Nephron (organoid): ENCODE measurements around the gene ASS1.

Source experiments
- H3K27ac Mint-ChIP-seq, 3 experiments: 2 replicates each; pipeline ENCODE4 v1.8.0; 2020; ENCODE audit warnings: mixed read lengths in 3 of 3, mild to moderate bottlenecking in 2 of 3, moderate library complexity in 1 of 3
- H3K27me3 Mint-ChIP-seq: 2 replicates; pipeline ENCODE4 v1.8.0; 2021; ENCODE audit warnings: low read depth, mild to moderate bottlenecking, moderate library complexity, mixed read lengths
- H3K36me3 Mint-ChIP-seq: 2 replicates; pipeline ENCODE4 v1.8.0; 2020; ENCODE audit warnings: low read depth, mixed read lengths
- H3K4me1 Mint-ChIP-seq: 2 replicates; pipeline ENCODE4 v1.8.0; 2020; ENCODE audit warnings: mixed read lengths
- H3K4me3 Mint-ChIP-seq, 3 experiments: 2 replicates each; pipeline ENCODE4 v1.8.0; 2020; ENCODE audit warnings: mild to moderate bottlenecking in 3 of 3, mixed read lengths in 3 of 3, moderate library complexity in 2 of 3
- H3K9me3 Mint-ChIP-seq: 2 replicates; pipeline ENCODE4 v1.8.0; 2020; ENCODE audit warnings: mixed read lengths
- CTCF ChIP-seq, 3 experiments: fragments of 200-600 bp; sonication (generic); IDR thresholded peaks; one replicate each; pipeline ENCODE4 v1.5.0; 2021; ENCODE audit warnings: antibody characterized with exemption in 3 of 3; ENCODE audit not compliant: unreplicated experiment in 3 of 3

The ASS1 gene

DNA sequence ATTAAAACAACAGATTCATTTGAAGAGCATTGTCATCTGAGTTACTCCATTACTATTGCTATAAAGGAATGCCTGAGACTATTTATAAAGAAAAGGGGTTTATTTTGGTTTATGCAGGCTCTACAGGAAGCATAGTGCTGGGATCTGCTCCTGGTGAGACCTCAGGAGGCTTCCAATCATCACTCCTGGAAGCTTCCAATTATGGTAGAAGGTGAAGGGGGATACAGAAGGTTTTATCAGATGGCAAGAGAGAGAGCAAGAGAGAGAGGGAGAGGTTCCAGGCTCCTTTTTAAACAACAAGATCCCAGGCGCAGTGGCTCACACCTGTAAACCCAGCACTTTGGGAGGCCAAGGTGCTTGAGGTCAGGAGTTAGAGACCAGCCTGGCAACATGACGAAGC, 63.5 kb downstream of the ASS1 start:
- no peak overlapping the region for H3K4me3 Mint-ChIP-seq
- H3K27ac Mint-ChIP-seq: no peak overlapping the region
- H3K4me1 Mint-ChIP-seq: peaks cover 4% of the 10 kb centered on the region
- TF ChIP-seq CTCF (IDR thresholded peaks at IDR 0.05; ENCODE audit: unreplicated experiment in 3 of 3): no peak
- H3K9me3 Mint-ChIP-seq: peaks cover 7% of the 10 kb centered on the region
- peaks cover 9% of the 10 kb centered on the region for H3K27me3 Mint-ChIP-seq
- no peaks in the 10 kb centered on the region for H3K36me3 Mint-ChIP-seq

- Mint-ChIP-seq H3K27ac (no peak overlapping the region), H3K36me3 (no peaks in the 10 kb centered on the region), H3K27me3 (peaks cover 12% of the 10 kb centered on the region), H3K4me1 (peaks cover 4% of the 10 kb centered on the region), H3K9me3 (peaks cover 7% of the 10 kb centered on the region), H3K4me3 (no peak overlapping the region)
- TF ChIP-seq CTCF (IDR thresholded peaks at IDR 0.05; ENCODE audit: unreplicated experiment in 3 of 3): no peak
Observed at GRCh38 chr9:130512199-130512598, 67.4 kb downstream of the ASS1 start.

- Mint-ChIP-seq H3K27me3 (peaks cover 15% of the 10 kb centered on the region), H3K9me3 (peaks cover 7% of the 10 kb centered on the region), H3K4me3 (no peak overlapping the region), H3K27ac (no peak overlapping the region), H3K4me1 (peaks cover 9% of the 10 kb centered on the region), H3K36me3 (no peaks in the 10 kb centered on the region)
- no peak for TF ChIP-seq CTCF (IDR thresholded peaks at IDR 0.05; ENCODE audit: unreplicated experiment in 3 of 3)
Observed at GRCh38 chr9:130513078-130513477, 68.3 kb downstream of the ASS1 start.

GRCh38 chr9:130518233-130518632, 73.5 kb downstream of the ASS1 start:
- peaks cover 20% of the 10 kb centered on the region for H3K27me3 Mint-ChIP-seq
- H3K4me1 Mint-ChIP-seq: peaks cover 10% of the 10 kb centered on the region
- H3K4me3 Mint-ChIP-seq: no peak overlapping the region
- no peaks in the 10 kb centered on the region for H3K9me3 Mint-ChIP-seq
- no peaks in the 10 kb centered on the region for H3K36me3 Mint-ChIP-seq
- no peak for TF ChIP-seq CTCF (IDR thresholded peaks at IDR 0.05; ENCODE audit: unreplicated experiment in 3 of 3)
- H3K27ac Mint-ChIP-seq: no peak overlapping the region

DNA sequence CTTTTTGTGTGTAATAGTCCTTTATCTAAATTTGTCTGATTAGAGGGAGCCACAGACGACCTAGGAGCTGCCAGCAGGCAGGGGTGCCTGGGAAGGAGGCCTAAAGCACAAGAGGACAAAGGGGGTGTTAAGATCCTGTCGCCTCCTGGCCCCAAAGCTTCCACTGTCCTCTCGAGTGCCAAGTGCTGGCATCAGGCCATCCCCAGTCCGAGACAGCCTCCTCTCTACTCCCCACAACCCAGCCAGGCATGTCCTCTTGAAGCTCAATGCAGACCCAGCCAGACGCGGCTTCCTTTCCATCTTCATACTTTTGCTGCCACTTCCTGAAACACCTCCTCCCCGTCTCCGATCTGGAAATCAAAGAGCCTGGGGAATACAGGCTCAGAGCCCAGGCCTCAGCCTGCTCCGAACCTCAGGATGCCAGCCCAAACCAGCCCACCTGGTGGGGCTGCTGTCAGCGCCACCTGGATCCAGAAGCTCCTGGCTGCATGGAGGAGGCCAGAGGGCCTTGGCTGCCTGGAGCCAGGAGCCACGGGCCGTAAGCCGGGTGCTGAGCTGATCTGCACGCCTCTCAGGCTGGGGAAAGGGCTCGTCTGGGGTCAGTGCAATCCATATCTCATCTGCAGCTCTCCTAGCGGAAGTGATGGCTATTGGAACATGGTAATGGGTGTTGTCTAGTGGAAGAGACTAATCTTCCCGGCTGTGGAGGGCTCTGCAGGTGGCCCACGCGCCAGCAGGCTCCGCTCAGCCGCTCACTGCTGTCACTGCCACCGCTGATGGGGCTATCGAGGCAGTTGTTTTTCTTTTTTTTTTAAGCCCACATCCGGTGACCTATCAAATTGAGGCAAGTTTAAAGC, 74.4 kb downstream of the ASS1 start:
- peaks cover 10% of the 10 kb centered on the region for H3K4me1 Mint-ChIP-seq
- H3K9me3 Mint-ChIP-seq: no peaks in the 10 kb centered on the region
- peaks cover 26% of the 10 kb centered on the region for H3K27me3 Mint-ChIP-seq
- H3K36me3 Mint-ChIP-seq: no peaks in the 10 kb centered on the region
- H3K4me3 Mint-ChIP-seq: no peak overlapping the region
- TF ChIP-seq CTCF (IDR thresholded peaks at IDR 0.05; ENCODE audit: unreplicated experiment in 3 of 3): no peak
- no peak overlapping the region for H3K27ac Mint-ChIP-seq

DNA sequence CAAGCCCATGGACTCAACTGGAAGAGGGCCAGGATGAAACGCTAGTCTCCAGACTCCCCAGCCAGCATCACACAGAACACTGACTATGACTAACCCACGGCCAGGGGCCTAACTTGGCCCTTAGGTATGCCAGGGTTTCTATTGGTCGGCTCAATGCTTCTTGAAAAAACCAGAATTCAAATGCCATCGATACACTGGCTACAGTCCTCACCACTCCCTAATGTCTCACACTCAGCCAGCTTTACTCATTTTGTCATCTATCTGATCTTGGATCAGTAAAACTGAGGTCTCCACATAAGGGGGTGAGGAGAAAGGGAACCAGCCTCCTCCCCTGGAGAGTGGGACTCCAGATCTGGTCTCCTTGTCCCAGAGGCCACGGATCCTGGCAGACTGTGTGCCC, 75.2 kb downstream of the ASS1 start:
- TF ChIP-seq CTCF (IDR thresholded peaks at IDR 0.05; ENCODE audit: unreplicated experiment in 3 of 3): no peak
- H3K4me1 Mint-ChIP-seq: peaks cover 10% of the 10 kb centered on the region
- H3K9me3 Mint-ChIP-seq: no peaks in the 10 kb centered on the region
- no peaks in the 10 kb centered on the region for H3K36me3 Mint-ChIP-seq
- H3K4me3 Mint-ChIP-seq: no peak overlapping the region
- H3K27me3 Mint-ChIP-seq: peaks cover 26% of the 10 kb centered on the region
- H3K27ac Mint-ChIP-seq: no peak overlapping the region
